Non-pigmented ciliary epithelial cell (primary cell): ENCODE results near the gene MBD6.

Experiments used
- DNase-seq: peaks from one replicate; pipeline ENCODE4 v3.0.0-alpha.2; 2010; ENCODE audit warnings: low read depth

Gene MBD6

DNA sequence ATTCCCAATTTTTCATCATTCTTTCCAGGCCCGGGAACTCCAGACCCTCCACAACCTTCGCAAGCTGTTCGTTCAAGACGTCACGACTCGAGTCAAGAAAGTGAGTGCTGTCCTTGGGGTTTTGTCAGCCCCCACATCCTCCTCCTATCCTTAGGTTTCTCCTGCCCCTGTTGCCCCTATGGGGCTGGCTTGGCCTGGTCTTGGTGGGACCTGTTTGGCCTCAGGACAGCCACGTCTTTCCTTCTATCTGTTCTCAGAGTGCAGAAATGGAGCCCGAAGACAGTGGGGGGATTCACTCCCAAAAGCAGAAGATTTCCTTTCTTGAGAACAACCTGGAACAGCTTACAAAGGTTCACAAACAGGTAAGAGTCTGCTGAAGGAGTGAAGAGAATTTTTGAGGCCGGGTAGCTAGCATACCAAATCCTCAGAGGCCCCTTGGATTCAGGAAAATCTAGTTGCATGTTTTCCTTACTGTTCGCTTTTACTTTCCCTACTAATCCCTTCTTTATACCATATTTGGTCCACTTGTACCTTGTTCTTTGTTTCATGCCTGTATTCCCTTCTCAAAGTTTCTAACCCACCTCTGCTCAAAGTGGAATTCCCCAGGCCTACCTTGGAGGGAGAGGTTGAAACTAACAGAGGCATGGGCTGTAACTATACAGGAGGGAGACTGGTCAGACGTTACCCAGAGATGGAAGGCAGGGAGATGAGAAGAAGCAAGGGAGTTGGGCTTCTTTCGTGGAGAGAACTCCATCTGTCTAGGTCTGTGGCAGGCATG is 55.5 kb downstream of the MBD6 start:
- DNase-seq = no peak

DNA sequence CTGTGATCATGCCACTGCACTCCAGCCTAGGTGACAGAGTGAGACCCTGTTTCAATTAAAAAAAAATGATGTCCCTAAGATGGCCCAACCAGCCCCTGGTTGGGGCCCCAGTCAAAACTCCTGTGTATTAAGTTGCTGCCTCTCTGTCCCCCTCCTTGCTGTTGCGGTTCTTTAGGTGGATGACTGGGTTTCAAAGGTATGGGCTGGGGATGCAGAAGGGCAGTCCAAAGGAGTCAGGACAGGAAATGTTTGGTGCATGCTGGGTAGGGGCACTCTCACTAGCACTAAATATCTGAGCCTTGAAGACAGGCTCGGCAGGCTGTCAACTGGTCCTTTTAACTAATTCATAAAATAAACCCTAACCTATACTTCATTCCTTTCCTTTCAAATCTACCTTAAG is 56.4 kb downstream of the MBD6 start:
- DNase-seq = no peak
